Esophagus (tissue), 2 donors: ENCODE measurements around the gene AHRR. TPM values are rescaled to one million over a fixed set of nuclear protein-coding genes. Genes with fewer than 3 reads are reported as not detected.

Source experiments
- H3K27ac ChIP-seq, 2 donors: one replicate each; pipeline ENCODE4 v1.5.1; 2013; ENCODE audit warnings: low read depth in 2 of 2, mild to moderate bottlenecking in 2 of 2, inconsistent platforms in 1 of 2, low read length in 1 of 2, moderate library complexity in 1 of 2
- H3K27me3 ChIP-seq, 2 donors: one replicate each; pipeline ENCODE4 v1.6.1; 2013; ENCODE audit warnings: low read length in 2 of 2, control low read depth in 1 of 2, mild to moderate bottlenecking in 1 of 2; ENCODE audit not compliant: insufficient read depth in 2 of 2, control insufficient read depth in 1 of 2
- H3K36me3 ChIP-seq, 2 donors: one replicate each; pipeline ENCODE4 v1.6.1; 2013; ENCODE audit warnings: low read length in 1 of 2; ENCODE audit not compliant: control insufficient read depth in 2 of 2, insufficient read depth in 2 of 2
- H3K4me1 ChIP-seq, 2 donors: one replicate each; pipeline ENCODE4 v1.6.1; 2013; ENCODE audit warnings: low read length in 1 of 2; ENCODE audit not compliant: control insufficient read depth in 2 of 2, insufficient read depth in 2 of 2
- H3K4me3 ChIP-seq, 2 donors: one replicate each; pipeline ENCODE4 v1.5.1; 2013; ENCODE audit warnings: low read length in 2 of 2, mild to moderate bottlenecking in 2 of 2, low read depth in 1 of 2, moderate library complexity in 1 of 2
- H3K9me3 ChIP-seq, 2 donors: one replicate each; pipeline ENCODE4 v1.6.1; 2013; ENCODE audit warnings: mild to moderate bottlenecking in 2 of 2, low read depth in 1 of 2, low read length in 1 of 2, moderate library complexity in 1 of 2; ENCODE audit not compliant: control insufficient read depth in 2 of 2, insufficient read depth in 1 of 2
- WGBS, 2 donors: extraction: QIAGEN DNeasy Blood & Tissue Kit; methylation state at CpG; one replicate each; pipeline ENCODE4 v1.1.7; 2013; 5-methylcytosine and 5-hydroxymethylcytosine counted together
- polyA plus RNA-seq, 2 donors: library from polyadenylated mRNA; stranded (reverse); fragments of 200-250 nt; gene quantifications; one replicate each; pipeline ENCODE4 v1.2.3, GENCODE V29; 2013
- donor health status: healthy with polysubstance abuse.
- donor health status: Bipolar disorder and iron deficiency.

The AHRR gene
- polyA plus RNA-seq, 2 donors, result 1.2 to 1.7 TPM

GRCh38 chr5:342501-343460 is 21.3 kb downstream of the AHRR start:
- Histone ChIP-seq H3K4me1 (peaks cover 0 to 2% of the 10 kb centered on the region in 2 donors), H3K4me3 (no peak overlapping the region), H3K27me3 (no peaks in the 10 kb centered on the region), H3K36me3 (no peaks in the 10 kb centered on the region), H3K27ac (peak overlapping the region in 1 of 2 donors; percentile 22), H3K9me3 (no peaks in the 10 kb centered on the region)
- WGBS, 2 donors, result 90 to 92% methylated on average over 27 of the region's 27 CpGs

GRCh38 chr5:343461-344401 is 22.2 kb downstream of the AHRR start:
- H3K4me3 ChIP-seq, result peak overlapping the region; percentile 45 to 48
- H3K4me1 ChIP-seq, result peaks cover 0 to 2% of the 10 kb centered on the region in 2 donors
- H3K9me3 ChIP-seq, result no peaks in the 10 kb centered on the region
- H3K36me3 ChIP-seq, result no peaks in the 10 kb centered on the region
- peak overlapping the region; percentile 16 to 29 for H3K27ac ChIP-seq
- 25 to 26% methylated on average over 95 to 102 of the region's 102 CpGs for WGBS, 2 donors
- no peaks in the 10 kb centered on the region for H3K27me3 ChIP-seq

DNA sequence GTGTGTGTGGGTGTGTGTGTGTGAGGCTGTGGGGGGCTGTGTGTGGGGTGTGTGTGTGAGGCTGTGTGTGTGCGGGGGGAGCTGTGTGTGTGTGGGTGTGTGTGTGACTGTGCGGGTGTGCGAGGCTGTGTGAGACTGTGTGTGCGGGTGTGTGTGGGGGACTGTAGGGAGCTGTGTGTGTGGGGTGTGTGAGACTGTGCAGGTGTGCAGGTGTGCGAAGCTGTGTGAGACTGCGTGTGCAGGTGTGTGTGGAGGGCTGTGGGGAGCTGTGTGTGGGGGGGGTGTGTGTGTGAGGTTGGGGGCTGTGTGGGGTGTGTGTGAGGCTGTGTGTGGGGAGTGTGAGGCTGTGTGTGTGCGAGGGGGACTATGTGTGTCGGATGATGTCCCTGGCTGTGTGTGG is 23.2 kb downstream of the AHRR start:
- Histone ChIP-seq H3K27ac (no peak overlapping the region), H3K4me3 (no peak overlapping the region), H3K27me3 (no peaks in the 10 kb centered on the region), H3K4me1 (peaks cover 0 to 2% of the 10 kb centered on the region in 2 donors), H3K36me3 (no peaks in the 10 kb centered on the region), H3K9me3 (no peaks in the 10 kb centered on the region)
- 94 to 96% methylated on average over 8 of the region's 8 CpGs for WGBS, 2 donors

GRCh38 chr5:345404-346195 is 24.1 kb downstream of the AHRR start:
- Histone ChIP-seq H3K27ac (no peak overlapping the region), H3K4me3 (no peak overlapping the region), H3K27me3 (no peaks in the 10 kb centered on the region), H3K9me3 (no peaks in the 10 kb centered on the region), H3K4me1 (peaks cover 0 to 2% of the 10 kb centered on the region in 2 donors), H3K36me3 (no peaks in the 10 kb centered on the region)
- 64 to 74% methylated on average over 22 of the region's 22 CpGs for WGBS, 2 donors

DNA sequence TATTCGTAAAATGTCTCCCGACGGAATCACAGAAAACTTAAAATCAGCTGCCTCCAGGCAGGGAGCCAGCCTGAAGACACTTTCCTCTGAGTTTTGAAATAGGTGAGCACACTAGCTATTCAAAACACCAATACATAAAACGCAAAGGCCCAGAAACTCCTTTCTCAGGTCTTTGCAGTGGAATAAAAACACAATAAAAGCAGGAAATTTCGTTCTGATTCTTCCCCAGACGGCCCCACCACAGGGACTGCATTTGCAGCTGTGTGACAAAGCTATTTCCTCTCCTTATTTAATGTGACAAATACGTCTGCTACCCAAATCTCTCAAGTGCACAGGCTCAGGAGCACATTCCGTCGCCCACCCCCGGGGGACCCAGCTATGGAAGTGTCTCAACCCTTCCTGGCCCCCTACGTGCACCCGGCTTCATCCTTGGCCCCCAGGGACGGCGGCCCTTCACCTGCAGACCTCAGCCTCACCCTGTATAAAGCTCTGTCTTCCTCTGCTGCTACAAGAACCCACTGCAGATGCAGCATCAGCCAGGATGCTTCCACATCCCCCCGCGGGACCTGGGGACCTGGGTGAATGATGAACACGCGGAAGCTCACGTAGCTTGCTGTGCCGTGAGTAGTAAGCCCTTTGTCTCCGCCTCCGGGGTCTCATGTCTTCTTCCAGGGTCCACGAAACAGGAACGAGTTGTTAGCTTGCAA is 24.9 kb downstream of the AHRR start:
- WGBS, 2 donors, result 56 to 69% methylated on average over 24 of the region's 24 CpGs
- H3K4me3 ChIP-seq, result no peak overlapping the region
- no peaks in the 10 kb centered on the region for H3K36me3 ChIP-seq
- no peak overlapping the region for H3K27ac ChIP-seq
- H3K9me3 ChIP-seq, result no peaks in the 10 kb centered on the region
- H3K4me1 ChIP-seq, result peaks cover 0 to 2% of the 10 kb centered on the region in 2 donors
- no peaks in the 10 kb centered on the region for H3K27me3 ChIP-seq

DNA sequence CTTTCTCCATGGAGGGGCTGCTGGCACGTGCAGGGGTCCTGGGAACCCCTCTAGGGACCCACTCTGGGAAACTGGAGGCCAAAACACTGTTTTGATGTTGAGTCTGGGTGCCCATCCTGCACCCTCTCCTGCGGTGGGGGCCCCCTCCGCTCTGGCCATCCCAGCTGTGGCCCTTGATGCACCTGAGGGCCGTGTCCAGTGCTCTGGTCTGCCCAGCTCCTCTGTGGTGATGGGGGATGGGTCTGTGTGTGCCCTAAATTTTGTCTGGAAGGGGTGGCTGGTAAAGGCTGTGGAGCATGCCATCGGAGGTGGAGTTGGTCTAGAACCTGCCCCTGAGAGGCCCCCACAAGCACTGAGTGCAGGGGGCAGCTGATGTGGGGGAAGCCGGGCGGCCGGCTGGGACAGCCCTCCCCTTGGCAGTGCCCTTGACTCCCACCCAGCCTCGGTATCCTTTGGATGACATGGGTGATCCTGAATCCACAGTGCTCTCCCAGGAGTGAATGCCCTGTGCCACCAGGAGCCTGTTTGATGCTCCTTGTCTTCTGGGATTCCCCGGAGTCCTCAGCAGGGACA is 26.3 kb downstream of the AHRR start:
- Histone ChIP-seq H3K27me3 (no peaks in the 10 kb centered on the region), H3K36me3 (no peaks in the 10 kb centered on the region), H3K27ac (no peak overlapping the region), H3K9me3 (no peaks in the 10 kb centered on the region), H3K4me1 (peaks cover 0 to 2% of the 10 kb centered on the region in 2 donors), H3K4me3 (no peak overlapping the region)
- 79 to 85% methylated on average over 10 of the region's 10 CpGs for WGBS, 2 donors

DNA sequence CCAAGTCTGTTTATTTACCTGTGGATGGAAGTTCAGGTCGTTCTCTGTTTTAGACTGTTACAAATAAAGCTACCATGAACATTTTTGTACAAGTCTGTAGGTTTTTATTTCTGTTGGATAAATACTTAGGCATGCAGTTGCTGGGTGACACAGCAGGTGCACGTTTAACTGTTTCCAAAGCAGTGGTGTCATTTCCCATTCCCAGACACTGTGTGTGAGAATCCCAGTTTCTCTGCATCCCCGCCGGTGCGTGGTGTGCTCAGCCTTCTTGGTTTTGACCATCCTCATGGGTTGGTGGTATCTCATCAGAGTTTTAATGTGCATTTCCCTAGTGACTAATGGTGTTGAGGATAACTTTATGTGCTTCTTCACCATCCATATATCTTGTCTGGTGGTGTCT is 27.2 kb downstream of the AHRR start:
- H3K9me3 ChIP-seq, result no peaks in the 10 kb centered on the region
- no peak overlapping the region for H3K4me3 ChIP-seq
- 78 to 81% methylated on average over 5 of the region's 5 CpGs for WGBS, 2 donors
- H3K36me3 ChIP-seq, result no peaks in the 10 kb centered on the region
- H3K27me3 ChIP-seq, result no peaks in the 10 kb centered on the region
- H3K27ac ChIP-seq, result no peak overlapping the region
- H3K4me1 ChIP-seq, result peaks cover 0 to 2% of the 10 kb centered on the region in 2 donors

DNA sequence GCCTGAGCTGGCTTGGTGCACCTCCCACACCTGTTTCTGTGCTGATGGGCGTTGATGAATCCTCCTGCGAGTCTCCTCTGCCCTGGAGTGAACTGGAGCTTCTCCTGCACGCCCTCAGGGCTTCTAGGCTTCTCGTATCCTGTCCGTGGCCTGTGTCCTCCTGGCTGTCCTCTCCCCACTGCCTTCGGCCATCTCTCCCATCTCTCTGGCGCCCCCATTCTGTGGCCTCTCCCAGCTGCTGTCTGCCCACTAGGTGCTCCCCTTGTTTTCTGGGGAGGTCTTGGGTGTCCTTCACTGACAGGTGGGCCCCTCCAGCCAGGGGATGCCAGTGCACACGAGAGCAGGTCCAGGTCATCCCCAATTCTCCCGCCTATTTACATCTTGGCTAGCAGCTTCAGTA is 28.8 kb downstream of the AHRR start:
- 75% methylated on average over 9 of the region's 9 CpGs for WGBS, 2 donors
- no peaks in the 10 kb centered on the region for H3K36me3 ChIP-seq
- H3K4me3 ChIP-seq, result no peak overlapping the region
- H3K27ac ChIP-seq, result no peak overlapping the region
- H3K4me1 ChIP-seq, result no peaks in the 10 kb centered on the region
- no peaks in the 10 kb centered on the region for H3K9me3 ChIP-seq
- H3K27me3 ChIP-seq, result no peaks in the 10 kb centered on the region
